ENCODE data around the gene SHANK2.

SHANK2 gene

GRCh38 chr11:71228961-71229360 is 23.4 kb downstream of the SHANK2 start:
- H3K36me3 ChIP-seq (ENCODE audit: insufficient read depth, low read length): no peaks in the 10 kb centered on the region
- no peak overlapping the region for H3K27ac ChIP-seq (ENCODE audit: low read depth, low read length)
- no peaks in the 10 kb centered on the region for H3K27me3 ChIP-seq (ENCODE audit: insufficient read depth, low read length)
- no peak overlapping the region for H3K9ac ChIP-seq (ENCODE audit: low read depth, low read length)
- peaks cover 4% of the 10 kb centered on the region; the same call in 1 of the 2 replicates for H3K4me1 ChIP-seq (ENCODE audit: insufficient read depth, low read length)
- 88% methylated on average over 1 of the region's 1 CpG for WGBS
- no peak overlapping the region for H3K4me3 ChIP-seq (ENCODE audit: low read length)
- peaks cover 15% of the 10 kb centered on the region; the same call in 1 of the 2 replicates for H3K9me3 ChIP-seq (ENCODE audit: insufficient read depth, low read depth, low read length)

GRCh38 chr11:71227058-71227659 is 25.2 kb downstream of the SHANK2 start:
- no peaks in the 10 kb centered on the region for H3K27me3 ChIP-seq (ENCODE audit: insufficient read depth, low read length)
- H3K4me3 ChIP-seq (ENCODE audit: low read length): no peak overlapping the region
- WGBS: no CpG with 5 or more reads among the region's 1 CpG
- no peaks in the 10 kb centered on the region for H3K4me1 ChIP-seq (ENCODE audit: insufficient read depth, low read length)
- H3K36me3 ChIP-seq (ENCODE audit: insufficient read depth, low read length): peaks cover 9% of the 10 kb centered on the region; the same call in 1 of the 2 replicates
- no peak overlapping the region for H3K27ac ChIP-seq (ENCODE audit: low read depth, low read length)
- no peak overlapping the region for H3K9ac ChIP-seq (ENCODE audit: low read depth, low read length)
- peaks cover 15% of the 10 kb centered on the region; the same call in 1 of the 2 replicates for H3K9me3 ChIP-seq (ENCODE audit: insufficient read depth, low read depth, low read length)

- H3K36me3 ChIP-seq (ENCODE audit: insufficient read depth, low read length): peaks cover 9% of the 10 kb centered on the region; the same call in 1 of the 2 replicates
- no peak overlapping the region for H3K9ac ChIP-seq (ENCODE audit: low read depth, low read length)
- no peaks in the 10 kb centered on the region for H3K4me1 ChIP-seq (ENCODE audit: insufficient read depth, low read length)
- peaks cover 15% of the 10 kb centered on the region; the same call in 1 of the 2 replicates for H3K9me3 ChIP-seq (ENCODE audit: insufficient read depth, low read depth, low read length)
- no peak overlapping the region for H3K27ac ChIP-seq (ENCODE audit: low read depth, low read length)
- WGBS: 94% methylated on average over 23 of the region's 23 CpGs
- H3K4me3 ChIP-seq (ENCODE audit: low read length): no peak overlapping the region
- no peaks in the 10 kb centered on the region for H3K27me3 ChIP-seq (ENCODE audit: insufficient read depth, low read length)
These were observed 28.4 kb downstream of the SHANK2 start for GRCh38 chr11:71223671-71224660.

GRCh38 chr11:71223081-71223405 is 29.3 kb downstream of the SHANK2 start:
- Histone ChIP-seq H3K4me3 (ENCODE audit: low read length) (no peak overlapping the region), H3K9me3 (ENCODE audit: insufficient read depth, low read depth, low read length) (peaks cover 15% of the 10 kb centered on the region; the same call in 1 of the 2 replicates), H3K9ac (ENCODE audit: low read depth, low read length) (no peak overlapping the region), H3K27ac (ENCODE audit: low read depth, low read length) (no peak overlapping the region), H3K27me3 (ENCODE audit: insufficient read depth, low read length) (no peaks in the 10 kb centered on the region), H3K4me1 (ENCODE audit: insufficient read depth, low read length) (no peaks in the 10 kb centered on the region), H3K36me3 (ENCODE audit: insufficient read depth, low read length) (peaks cover 9% of the 10 kb centered on the region; the same call in 1 of the 2 replicates)
- 97% methylated on average over 11 of the region's 11 CpGs for WGBS

- Histone ChIP-seq H3K27ac (ENCODE audit: low read depth, low read length) (no peak overlapping the region), H3K27me3 (ENCODE audit: insufficient read depth, low read length) (no peaks in the 10 kb centered on the region), H3K9ac (ENCODE audit: low read depth, low read length) (no peak overlapping the region), H3K9me3 (ENCODE audit: insufficient read depth, low read depth, low read length) (peaks cover 11% of the 10 kb centered on the region; the same call in 1 of the 2 replicates), H3K4me3 (ENCODE audit: low read length) (no peak overlapping the region), H3K36me3 (ENCODE audit: insufficient read depth, low read length) (peaks cover 9% of the 10 kb centered on the region; the same call in 1 of the 2 replicates), H3K4me1 (ENCODE audit: insufficient read depth, low read length) (no peaks in the 10 kb centered on the region)
- WGBS: 93% methylated on average over 22 of the region's 22 CpGs
These were observed 29.9 kb downstream of the SHANK2 start for GRCh38 chr11:71222318-71223080.

GRCh38 chr11:71221821-71222220 is 30.6 kb downstream of the SHANK2 start:
- no peak overlapping the region for H3K4me3 ChIP-seq (ENCODE audit: low read length)

GRCh38 chr11:71221201-71221600 is 31.2 kb downstream of the SHANK2 start:
- H3K27ac ChIP-seq (ENCODE audit: low read depth, low read length): no peak overlapping the region
- H3K4me1 ChIP-seq (ENCODE audit: insufficient read depth, low read length): no peaks in the 10 kb centered on the region
- H3K36me3 ChIP-seq (ENCODE audit: insufficient read depth, low read length): peaks cover 9% of the 10 kb centered on the region; the same call in 1 of the 2 replicates
- H3K9ac ChIP-seq (ENCODE audit: low read depth, low read length): no peak overlapping the region
- H3K9me3 ChIP-seq (ENCODE audit: insufficient read depth, low read depth, low read length): no peaks in the 10 kb centered on the region
- no peaks in the 10 kb centered on the region for H3K27me3 ChIP-seq (ENCODE audit: insufficient read depth, low read length)
- WGBS: 97% methylated on average over 4 of the region's 4 CpGs
- no peak overlapping the region for H3K4me3 ChIP-seq (ENCODE audit: low read length)

More at GRCh38 chr11:71221821-71222220, 30.6 kb downstream of the SHANK2 start:
- Histone ChIP-seq H3K36me3 (ENCODE audit: insufficient read depth, low read length) (peaks cover 9% of the 10 kb centered on the region; the same call in 1 of the 2 replicates), H3K4me1 (ENCODE audit: insufficient read depth, low read length) (no peaks in the 10 kb centered on the region), H3K27ac (ENCODE audit: low read depth, low read length) (no peak overlapping the region), H3K9ac (ENCODE audit: low read depth, low read length) (no peak overlapping the region), H3K27me3 (ENCODE audit: insufficient read depth, low read length) (no peaks in the 10 kb centered on the region), H3K9me3 (ENCODE audit: insufficient read depth, low read depth, low read length) (peaks cover 6% of the 10 kb centered on the region; the same call in 1 of the 2 replicates)
- WGBS: 96% methylated on average over 10 of the region's 10 CpGs

- Histone ChIP-seq H3K9me3 (ENCODE audit: insufficient read depth, low read depth, low read length) (no peaks in the 10 kb centered on the region), H3K36me3 (ENCODE audit: insufficient read depth, low read length) (peaks cover 9% of the 10 kb centered on the region; the same call in 1 of the 2 replicates), H3K27ac (ENCODE audit: low read depth, low read length) (no peak overlapping the region), H3K4me1 (ENCODE audit: insufficient read depth, low read length) (no peaks in the 10 kb centered on the region), H3K4me3 (ENCODE audit: low read length) (no peak overlapping the region), H3K9ac (ENCODE audit: low read depth, low read length) (no peak overlapping the region), H3K27me3 (ENCODE audit: insufficient read depth, low read length) (no peaks in the 10 kb centered on the region)
- 93% methylated on average over 10 of the region's 10 CpGs for WGBS
These were observed 33.4 kb downstream of the SHANK2 start for GRCh38 chr11:71218789-71219499.

GRCh38 chr11:71215425-71215965 is 36.9 kb downstream of the SHANK2 start:
- no peaks in the 10 kb centered on the region for H3K36me3 ChIP-seq (ENCODE audit: insufficient read depth, low read length)
- no peak overlapping the region for H3K4me3 ChIP-seq (ENCODE audit: low read length)
- H3K27ac ChIP-seq (ENCODE audit: low read depth, low read length): no peak overlapping the region
- no peaks in the 10 kb centered on the region for H3K27me3 ChIP-seq (ENCODE audit: insufficient read depth, low read length)
- 93% methylated on average over 12 of the region's 12 CpGs for WGBS
- H3K9ac ChIP-seq (ENCODE audit: low read depth, low read length): no peak overlapping the region
- no peaks in the 10 kb centered on the region for H3K9me3 ChIP-seq (ENCODE audit: insufficient read depth, low read depth, low read length)
- no peaks in the 10 kb centered on the region for H3K4me1 ChIP-seq (ENCODE audit: insufficient read depth, low read length)
